RPMI7951 (cell line): ENCODE measurements around the gene HGF. TPM values are rescaled to one million over a fixed set of nuclear protein-coding genes. Genes with fewer than 3 reads are reported as not detected.
"Not testable (repeated sequence)": the region's sequence is repeated elsewhere in the genome, so short reads cannot be mapped to it uniquely, and the experiment has no call there.

Source experiments
- DNase-seq: peaks from one replicate; pipeline ENCODE4 v3.0.0-alpha.2; 2012; ENCODE audit warnings: low read depth
- total RNA-seq: library from RNA; depleted of rRNA; stranded (reverse); fragments of >200 nt; shearing (Covaris generic); gene quantifications from 2 replicates; pipeline ENCODE4 v1.2.3, GENCODE V29; 2014; rRNA removed

Gene HGF
- total RNA-seq, result under 0.01 and 0.39 TPM in 2 replicates

GRCh38 chr7:81769891-81770727, at the start of gene HGF:
HGF (minus strand) TSS chr7:81770047; CDS start chr7:81769971, 76 bp downstream.
- DNase-seq, result peak; percentile 26

- peak; percentile 1 for DNase-seq
Observed at GRCh38 chr7:81816312-81816711, 46.5 kb upstream of the HGF start.

- DNase-seq, result not testable (repeated sequence)
Observed at GRCh38 chr7:81812866-81813476, 43.1 kb upstream of the HGF start.

- no peak for DNase-seq
Observed at GRCh38 chr7:81811956-81812865, 42.4 kb upstream of the HGF start.

GRCh38 chr7:81810476-81811155, 40.8 kb upstream of the HGF start:
- DNase-seq, result no peak

- DNase-seq, result not testable (repeated sequence)
Observed at GRCh38 chr7:81808310-81808709, 38.5 kb upstream of the HGF start.

- no peak for DNase-seq
Observed at GRCh38 chr7:81803267-81803666, 33.4 kb upstream of the HGF start.

- DNase-seq, result no peak
Observed at GRCh38 chr7:81802251-81802650, 32.4 kb upstream of the HGF start.

GRCh38 chr7:81801532-81801931, 31.7 kb upstream of the HGF start:
- no peak for DNase-seq

GRCh38 chr7:81791568-81792518, 22.0 kb upstream of the HGF start:
- no peak for DNase-seq

- no peak for DNase-seq
Observed at GRCh38 chr7:81790686-81791085, 20.8 kb upstream of the HGF start.

- DNase-seq, result no peak
Observed at GRCh38 chr7:81790120-81790500, 20.3 kb upstream of the HGF start.

GRCh38 chr7:81789406-81790119, 19.7 kb upstream of the HGF start:
- no peak for DNase-seq

GRCh38 chr7:81788246-81788645, 18.4 kb upstream of the HGF start:
- DNase-seq, result no peak

- no peak for DNase-seq
Observed at GRCh38 chr7:81783818-81784217, 14.0 kb upstream of the HGF start.

- no peak for DNase-seq
Observed at GRCh38 chr7:81780914-81781693, 11.3 kb upstream of the HGF start.

- DNase-seq, result no peak
Observed at GRCh38 chr7:81779706-81780105, 9.9 kb upstream of the HGF start.

- DNase-seq, result no peak
Observed at GRCh38 chr7:81777697-81778096, 7.8 kb upstream of the HGF start.
